HG03558 (cell line): ENCODE data around the gene BMPER.
"Not testable (repeated sequence)": the region's sequence is repeated elsewhere in the genome, so short reads cannot be mapped to it uniquely, and the experiment has no call there.

Experiments
- ATAC-seq: cut with Tn5 transposase; IDR thresholded peaks from one replicate; pipeline ENCODE4 v1.9.1; 2021; ENCODE audit warnings: moderate number of reproducible peaks; ENCODE audit not compliant: unreplicated experiment; ENCODE audit errors: extremely low read depth

The BMPER gene

GRCh38 chr7:34160261-34160752 is 255.0 kb downstream of the BMPER start:
- no peak for ATAC-seq

- ATAC-seq = no peak
Observed at GRCh38 chr7:34162027-34162565, 256.8 kb downstream of the BMPER start.

- no peak for ATAC-seq
Observed at GRCh38 chr7:34162677-34163076, 257.3 kb downstream of the BMPER start.

GRCh38 chr7:34163956-34164355 is 258.6 kb downstream of the BMPER start:
- no peak for ATAC-seq

- no peak for ATAC-seq
Observed at GRCh38 chr7:34165466-34165865, 260.1 kb downstream of the BMPER start.

- ATAC-seq = no peak
Observed at GRCh38 chr7:34165927-34166550, 260.7 kb downstream of the BMPER start.

GRCh38 chr7:34168013-34168412 is 262.7 kb downstream of the BMPER start:
- ATAC-seq = no peak

GRCh38 chr7:34174688-34175616 is 269.6 kb downstream of the BMPER start:
- not testable (repeated sequence) for ATAC-seq

- no peak for ATAC-seq
Observed at GRCh38 chr7:34175837-34176236, 270.5 kb downstream of the BMPER start.

- no peak for ATAC-seq
Observed at GRCh38 chr7:34177476-34177875, 272.1 kb downstream of the BMPER start.

- no peak for ATAC-seq
Observed at GRCh38 chr7:34181271-34181958, 276.1 kb downstream of the BMPER start.

- ATAC-seq = no peak
Observed at GRCh38 chr7:34184466-34184865, 279.1 kb downstream of the BMPER start.

- ATAC-seq = no peak
Observed at GRCh38 chr7:34187798-34188307, 282.5 kb downstream of the BMPER start.

GRCh38 chr7:34189031-34189430 is 283.7 kb downstream of the BMPER start:
- ATAC-seq = no peak

GRCh38 chr7:34190299-34190698 is 285.0 kb downstream of the BMPER start:
- ATAC-seq = no peak

- no peak for ATAC-seq
Observed at GRCh38 chr7:34191162-34191561, 285.8 kb downstream of the BMPER start.

GRCh38 chr7:34191771-34192479 is 286.6 kb downstream of the BMPER start:
- no peak for ATAC-seq

- no peak for ATAC-seq
Observed at GRCh38 chr7:34192906-34193305, 287.6 kb downstream of the BMPER start.

- ATAC-seq = no peak
Observed at GRCh38 chr7:34198231-34198641, 292.9 kb downstream of the BMPER start.
